Activated naive CD4-positive, alpha-beta T cell (primary cell): ENCODE data around the gene LIPG.
"Not testable (repeated sequence)": the region's sequence is repeated elsewhere in the genome, so short reads cannot be mapped to it uniquely, and the experiment has no call there.

Experiments
- DNase-seq, 4 experiments: peaks; one replicate each; lab custom pipeline; 2025; lab: John Stamatoyannopoulos, UW

The LIPG gene

DNA sequence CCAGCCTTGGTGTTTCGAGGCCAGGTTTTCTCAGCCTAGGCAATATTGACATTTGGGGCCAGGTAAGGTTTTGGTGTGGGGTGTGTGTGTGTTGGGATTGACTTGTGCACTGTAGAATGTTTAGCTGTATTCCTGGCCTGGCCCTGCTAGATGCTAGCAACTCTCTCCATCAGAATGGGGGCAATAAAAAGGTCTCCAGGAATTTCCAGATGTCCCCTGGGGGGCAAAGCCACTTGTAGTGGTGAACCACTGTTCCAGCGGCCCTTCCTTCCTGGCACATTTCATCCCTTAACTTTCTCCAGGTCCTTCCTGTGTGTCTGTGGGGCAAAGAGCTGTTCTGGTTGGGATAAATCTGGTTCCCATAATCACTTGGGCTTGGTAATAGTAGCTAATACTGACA is 12.0 kb downstream of the LIPG start:
- DNase-seq = no peak

DNA sequence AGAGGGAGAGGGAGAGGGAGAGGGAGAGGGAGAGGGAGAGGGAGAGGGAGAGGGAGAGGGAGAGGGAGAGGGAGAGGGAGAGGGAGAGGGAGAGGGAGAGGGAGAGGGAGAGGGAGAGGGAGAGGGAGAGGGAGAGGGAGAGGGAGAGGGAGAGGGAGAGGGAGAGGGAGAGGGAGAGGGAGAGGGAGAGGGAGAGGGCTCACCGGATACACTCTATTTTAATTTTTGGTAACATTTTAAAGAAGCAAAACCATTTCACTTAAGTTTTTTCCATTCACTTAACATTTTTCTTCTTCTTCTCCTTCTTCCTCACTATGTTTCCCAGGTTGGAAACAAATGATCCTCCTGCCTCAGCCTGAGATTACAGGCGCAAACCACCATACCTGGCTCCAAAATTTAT is 17.2 kb downstream of the LIPG start:
- not testable (repeated sequence) for DNase-seq

DNA sequence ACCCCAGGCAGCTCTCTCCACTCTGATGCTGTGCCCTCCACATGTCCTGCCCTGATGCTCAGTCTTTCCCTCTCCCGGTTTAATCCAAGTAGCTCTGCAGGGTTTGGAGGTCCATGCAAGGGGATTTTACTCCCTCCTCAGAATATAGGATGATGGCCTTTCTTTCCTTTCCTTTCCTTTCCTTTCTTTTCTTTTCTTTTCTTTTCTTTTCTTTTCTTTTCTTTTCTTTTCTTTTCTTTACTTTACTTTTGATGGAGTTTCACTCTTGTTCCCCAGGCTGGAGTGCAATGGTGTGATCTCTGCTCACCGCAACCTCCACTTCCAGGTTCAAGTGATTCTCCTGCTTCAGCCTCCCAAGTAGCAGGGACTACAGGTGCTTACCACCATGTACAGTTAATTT is 17.7 kb downstream of the LIPG start:
- DNase-seq = not testable (repeated sequence)

DNA sequence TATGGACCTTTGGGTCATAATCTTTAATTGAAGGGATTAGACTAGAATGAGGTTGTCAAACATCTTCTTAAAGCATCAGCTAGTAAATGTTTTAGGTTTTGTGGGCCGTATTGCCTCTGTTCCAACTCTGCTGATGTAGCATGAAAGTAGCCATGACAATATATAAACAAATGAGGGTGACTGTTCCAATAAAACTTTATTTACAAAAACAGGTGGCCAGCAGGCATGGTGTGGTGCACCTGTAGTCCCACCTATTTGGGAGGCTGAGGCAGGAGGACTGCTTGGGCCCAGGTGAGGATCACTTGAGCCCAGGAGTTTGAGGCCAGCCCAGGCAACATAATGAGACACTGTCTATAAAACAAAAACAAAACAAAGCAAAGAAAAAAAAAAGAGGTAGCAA is 18.4 kb downstream of the LIPG start:
- DNase-seq = no peak

DNA sequence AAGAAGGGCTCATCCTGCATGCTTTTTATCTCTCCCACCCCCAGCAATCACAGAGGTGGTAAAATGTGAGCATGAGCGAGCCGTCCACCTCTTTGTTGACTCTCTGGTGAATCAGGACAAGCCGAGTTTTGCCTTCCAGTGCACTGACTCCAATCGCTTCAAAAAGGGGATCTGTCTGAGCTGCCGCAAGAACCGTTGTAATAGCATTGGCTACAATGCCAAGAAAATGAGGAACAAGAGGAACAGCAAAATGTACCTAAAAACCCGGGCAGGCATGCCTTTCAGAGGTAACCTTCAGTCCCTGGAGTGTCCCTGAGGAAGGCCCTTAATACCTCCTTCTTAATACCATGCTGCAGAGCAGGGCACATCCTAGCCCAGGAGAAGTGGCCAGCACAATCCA is 19.5 kb downstream of the LIPG start:
- no peak for DNase-seq

DNA sequence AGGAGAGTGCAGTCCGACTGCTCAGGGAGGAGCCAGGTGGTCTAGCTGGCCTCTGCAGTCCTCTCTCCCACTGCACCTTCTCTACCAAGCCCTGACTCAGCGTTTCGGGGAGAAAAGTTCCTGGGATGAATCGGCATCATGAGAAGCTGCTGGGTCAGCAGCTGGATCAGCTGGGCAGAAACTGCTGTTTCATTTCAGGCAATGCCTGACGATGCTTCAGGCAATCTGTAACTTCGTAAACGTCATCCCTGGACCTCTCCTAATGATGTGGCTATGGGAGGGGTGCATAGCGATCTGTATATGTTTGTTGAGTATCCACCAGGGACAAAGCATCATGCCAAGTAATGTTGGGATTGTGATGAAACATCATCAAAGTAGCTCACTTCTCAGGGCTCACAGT is 20.7 kb downstream of the LIPG start:
- no peak for DNase-seq

DNA sequence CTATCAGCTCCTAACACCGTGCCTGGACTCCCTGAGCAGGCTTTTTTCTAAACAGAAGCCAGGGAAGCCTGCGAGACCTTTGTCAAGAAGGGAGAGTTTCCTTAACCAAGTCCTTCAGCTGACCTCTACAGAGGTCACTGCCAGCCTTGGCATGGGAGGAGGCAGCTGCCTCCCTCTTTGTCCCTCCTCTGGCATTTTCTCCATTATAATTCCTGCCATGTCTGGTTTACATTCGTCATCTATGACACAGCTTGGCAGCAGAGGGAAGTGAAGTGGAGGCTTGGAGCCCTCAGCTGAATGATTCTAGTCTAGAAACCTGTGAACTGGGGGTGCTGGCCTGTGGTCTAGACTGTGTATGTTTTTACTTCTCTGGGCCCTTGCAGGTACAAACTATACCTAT is 22.5 kb downstream of the LIPG start:
- no peak for DNase-seq

DNA sequence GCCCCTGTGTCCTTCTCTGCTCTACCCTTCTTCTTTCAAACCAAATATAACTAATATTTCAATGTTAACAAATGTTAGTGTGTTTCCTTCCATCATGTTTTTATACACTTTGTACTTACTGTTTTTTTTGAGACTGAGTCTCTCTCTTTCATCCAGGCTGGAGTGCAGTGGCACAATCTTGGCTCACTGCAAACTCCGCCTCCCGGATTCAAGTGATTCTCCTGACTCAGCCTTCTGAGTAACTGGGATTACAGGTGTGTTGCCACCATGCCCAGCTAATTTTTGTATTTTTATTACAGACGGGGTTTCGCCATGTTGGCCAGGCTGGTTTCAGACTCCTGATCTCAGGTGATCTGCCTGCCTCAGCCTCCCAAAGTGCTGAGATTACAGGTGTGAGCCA is 23.1 kb downstream of the LIPG start:
- DNase-seq = not testable (repeated sequence)

DNA sequence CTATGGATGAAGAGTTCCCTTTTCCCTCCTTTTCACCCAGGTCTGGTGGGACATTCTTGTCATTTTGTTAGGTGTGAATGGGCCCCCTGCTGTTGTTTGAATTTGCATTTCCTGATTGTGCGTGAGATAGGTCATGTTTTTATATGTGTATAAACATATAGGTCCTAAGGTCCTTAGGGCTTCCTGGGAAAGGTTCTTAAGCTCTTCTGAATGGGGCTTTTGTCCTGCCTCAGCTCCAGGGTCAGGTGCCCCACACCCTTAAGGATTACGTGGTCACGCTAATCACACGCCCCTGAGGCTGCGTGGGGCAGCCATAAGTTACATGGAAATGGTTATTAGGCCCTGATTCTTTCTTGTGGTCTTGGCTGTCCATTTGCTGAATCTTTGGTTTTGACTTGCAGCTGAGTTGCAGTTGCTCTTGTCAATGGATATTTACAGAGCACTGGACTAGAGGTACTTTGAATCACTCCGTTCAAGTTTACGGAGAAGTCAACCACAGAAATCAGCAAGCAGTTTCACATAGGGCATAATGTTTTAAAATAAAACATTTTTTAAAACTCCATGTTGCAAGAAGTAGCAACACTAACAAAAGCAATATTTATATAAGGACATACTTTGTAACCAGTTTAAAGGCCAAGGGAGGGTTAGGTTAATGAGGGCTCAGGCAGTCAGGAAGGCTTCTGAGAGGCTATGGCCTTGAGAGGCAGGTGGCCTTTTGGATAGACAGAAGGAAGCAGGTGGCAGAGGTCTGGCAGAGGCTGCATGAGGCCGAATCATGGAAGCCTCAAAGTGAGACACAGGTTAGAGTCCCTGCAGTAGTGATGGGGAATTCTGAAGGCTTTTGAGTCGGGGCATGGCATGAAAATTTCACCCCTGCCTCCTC is 24.2 kb downstream of the LIPG start:
- DNase-seq = no peak

DNA sequence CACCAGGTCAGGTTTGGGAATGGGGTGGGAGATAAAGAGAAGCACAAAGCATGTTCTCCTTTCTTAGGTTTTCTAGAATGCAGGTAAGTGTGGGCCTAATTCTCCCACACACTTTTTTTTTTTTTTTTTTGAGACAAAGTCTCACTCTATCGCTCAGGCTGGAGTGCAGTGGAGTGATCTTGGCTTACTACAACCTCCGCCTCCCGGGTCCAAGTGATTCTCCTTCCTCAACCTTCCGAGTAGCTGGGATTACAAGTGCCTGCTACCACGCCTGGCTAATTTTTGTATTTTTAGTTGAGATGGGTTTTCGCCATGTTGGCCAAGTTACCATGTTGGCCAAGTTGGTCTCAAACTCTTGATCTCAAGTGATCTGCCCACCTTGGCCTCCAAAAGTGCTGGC is 26.3 kb downstream of the LIPG start:
- no peak for DNase-seq

DNA sequence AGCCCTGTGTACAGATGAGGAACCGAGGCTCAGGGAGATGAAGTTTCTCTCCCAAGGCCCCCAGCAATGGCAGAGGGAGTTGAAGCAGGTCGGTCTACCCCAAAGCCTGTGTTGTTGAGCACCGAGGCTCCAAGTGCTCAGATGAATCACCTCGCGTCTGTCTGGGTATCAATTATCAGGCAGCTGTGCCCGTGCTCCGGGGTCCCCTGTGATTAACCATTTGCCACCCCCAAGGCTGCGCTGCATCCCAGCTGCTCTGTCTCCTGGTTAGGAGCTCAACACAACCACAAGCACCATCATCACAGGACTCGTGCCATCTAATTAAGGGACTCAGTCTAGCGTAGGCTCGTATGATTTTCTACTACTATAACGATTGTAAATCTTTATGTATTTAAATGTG is 27.1 kb downstream of the LIPG start:
- DNase-seq = no peak

DNA sequence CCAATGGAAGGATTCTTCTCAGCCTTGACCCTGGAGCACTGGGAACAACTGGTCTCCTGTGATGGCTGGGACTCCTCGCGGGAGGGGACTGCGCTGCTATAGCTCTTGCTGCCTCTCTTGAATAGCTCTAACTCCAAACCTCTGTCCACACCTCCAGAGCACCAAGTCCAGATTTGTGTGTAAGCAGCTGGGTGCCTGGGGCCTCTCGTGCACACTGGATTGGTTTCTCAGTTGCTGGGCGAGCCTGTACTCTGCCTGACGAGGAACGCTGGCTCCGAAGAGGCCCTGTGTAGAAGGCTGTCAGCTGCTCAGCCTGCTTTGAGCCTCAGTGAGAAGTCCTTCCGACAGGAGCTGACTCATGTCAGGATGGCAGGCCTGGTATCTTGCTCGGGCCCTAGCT is 28.8 kb downstream of the LIPG start:
- DNase-seq = no peak

DNA sequence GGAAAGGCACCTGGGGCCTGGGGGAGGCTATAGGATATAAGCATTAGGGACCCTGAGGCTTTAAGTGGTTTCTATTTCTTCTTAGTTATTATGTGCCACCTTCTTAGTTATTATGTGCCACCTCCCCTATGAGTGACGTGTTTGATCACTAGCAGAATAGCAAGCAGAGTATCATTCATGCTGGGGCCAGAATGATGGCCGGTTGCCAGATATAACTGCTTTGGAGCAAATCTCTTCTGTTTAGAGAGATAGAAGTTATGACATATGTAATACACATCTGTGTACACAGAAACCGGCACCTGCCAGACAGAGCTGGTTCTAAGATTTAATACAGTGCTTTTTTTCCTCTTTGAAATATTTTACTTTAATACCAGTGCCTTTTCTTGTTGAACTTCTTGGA is 29.4 kb downstream of the LIPG start:
- DNase-seq = no peak

DNA sequence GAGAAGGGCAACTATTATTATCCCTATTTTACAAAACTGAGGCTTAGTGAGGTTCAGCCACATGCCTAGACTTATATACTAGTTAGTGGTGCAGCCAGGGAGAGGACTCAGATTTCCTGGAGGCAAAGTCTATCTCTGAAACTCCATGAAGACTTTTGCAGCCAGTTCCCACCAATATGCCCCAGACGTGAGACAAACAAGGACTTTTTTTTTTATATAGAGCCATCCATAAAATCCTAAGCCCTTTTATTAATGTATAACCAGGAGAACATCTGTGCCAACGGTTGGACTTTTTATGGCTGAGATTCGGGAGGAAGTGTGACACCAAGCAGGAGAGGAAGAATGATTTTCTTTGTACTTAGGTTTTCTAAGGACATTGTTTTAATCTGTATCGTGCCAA is 29.9 kb downstream of the LIPG start:
- no peak for DNase-seq

DNA sequence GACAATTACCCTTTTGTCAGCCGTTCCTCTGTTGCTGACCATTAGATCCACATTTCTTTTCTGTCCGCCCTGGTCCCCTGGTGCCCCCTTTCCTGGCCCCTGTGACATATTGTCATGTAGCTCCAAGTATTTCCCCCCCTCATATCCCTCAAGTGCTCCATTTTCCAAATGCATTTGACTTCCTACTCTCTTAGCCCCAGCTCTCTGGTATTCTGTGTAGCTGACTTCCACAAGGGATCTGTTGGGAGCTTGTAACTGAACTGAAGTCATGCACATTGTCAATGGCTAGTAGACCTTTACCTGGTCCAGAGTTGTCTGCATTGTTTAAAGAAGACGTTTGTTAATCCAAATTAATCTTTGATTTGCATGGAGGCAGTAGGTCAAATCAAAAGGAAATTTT is 34.8 kb downstream of the LIPG start:
- DNase-seq = no peak

DNA sequence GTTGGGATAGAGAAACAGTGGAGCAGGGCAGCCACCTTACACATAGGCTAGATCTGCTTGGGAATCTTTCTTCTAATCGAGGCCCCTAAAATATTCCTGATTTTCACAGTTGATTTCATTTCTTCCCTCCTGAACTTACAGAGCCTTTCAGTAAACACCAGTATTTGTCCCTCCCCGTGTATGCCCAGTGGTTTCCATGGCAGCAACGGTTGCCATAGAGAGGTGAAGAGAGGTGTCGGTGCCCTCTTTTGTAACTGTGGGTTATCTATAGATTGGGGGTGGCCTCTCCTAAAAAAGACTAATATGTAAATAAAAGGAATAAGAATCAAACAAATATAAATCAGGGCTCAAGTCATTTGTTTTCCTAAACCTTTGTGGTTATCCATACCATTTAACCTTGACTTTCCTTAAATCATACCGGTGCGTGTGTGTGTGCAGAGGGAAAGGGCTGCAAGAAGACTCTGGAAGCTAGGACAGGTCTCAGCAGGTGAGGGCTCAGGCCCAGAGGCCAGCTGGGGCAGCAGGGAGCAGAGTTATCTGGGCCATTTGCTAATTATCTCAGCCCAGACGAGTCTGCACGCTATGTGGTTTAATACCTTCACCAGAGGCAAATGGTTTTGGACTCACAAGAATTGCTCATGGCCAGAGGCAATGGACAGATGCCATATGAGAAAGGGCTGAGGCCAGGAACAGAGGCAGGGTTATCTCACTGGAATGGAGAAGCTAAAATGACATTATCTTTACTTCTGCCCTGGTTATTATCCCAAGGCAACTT is 35.5 kb downstream of the LIPG start:
- no peak for DNase-seq

DNA sequence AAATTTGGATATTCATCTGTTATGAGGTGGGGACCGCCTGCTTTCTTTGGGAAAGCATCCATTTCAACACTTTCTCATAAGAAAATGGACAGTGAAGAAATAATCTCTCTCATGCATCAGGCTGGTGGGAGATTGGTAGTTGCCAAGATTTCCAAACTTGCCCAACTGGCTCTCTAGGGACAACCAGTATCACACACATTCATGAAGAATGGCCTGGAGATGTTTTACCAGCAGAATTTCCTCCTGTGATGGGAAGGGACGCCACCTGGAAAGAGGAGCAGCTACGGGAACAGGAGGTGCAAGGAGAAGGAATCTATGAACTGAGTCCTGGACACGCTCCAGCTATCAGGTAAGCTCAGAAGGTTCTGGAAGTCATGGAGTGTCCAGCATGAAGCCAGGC is 39.4 kb downstream of the LIPG start:
- no peak for DNase-seq

DNA sequence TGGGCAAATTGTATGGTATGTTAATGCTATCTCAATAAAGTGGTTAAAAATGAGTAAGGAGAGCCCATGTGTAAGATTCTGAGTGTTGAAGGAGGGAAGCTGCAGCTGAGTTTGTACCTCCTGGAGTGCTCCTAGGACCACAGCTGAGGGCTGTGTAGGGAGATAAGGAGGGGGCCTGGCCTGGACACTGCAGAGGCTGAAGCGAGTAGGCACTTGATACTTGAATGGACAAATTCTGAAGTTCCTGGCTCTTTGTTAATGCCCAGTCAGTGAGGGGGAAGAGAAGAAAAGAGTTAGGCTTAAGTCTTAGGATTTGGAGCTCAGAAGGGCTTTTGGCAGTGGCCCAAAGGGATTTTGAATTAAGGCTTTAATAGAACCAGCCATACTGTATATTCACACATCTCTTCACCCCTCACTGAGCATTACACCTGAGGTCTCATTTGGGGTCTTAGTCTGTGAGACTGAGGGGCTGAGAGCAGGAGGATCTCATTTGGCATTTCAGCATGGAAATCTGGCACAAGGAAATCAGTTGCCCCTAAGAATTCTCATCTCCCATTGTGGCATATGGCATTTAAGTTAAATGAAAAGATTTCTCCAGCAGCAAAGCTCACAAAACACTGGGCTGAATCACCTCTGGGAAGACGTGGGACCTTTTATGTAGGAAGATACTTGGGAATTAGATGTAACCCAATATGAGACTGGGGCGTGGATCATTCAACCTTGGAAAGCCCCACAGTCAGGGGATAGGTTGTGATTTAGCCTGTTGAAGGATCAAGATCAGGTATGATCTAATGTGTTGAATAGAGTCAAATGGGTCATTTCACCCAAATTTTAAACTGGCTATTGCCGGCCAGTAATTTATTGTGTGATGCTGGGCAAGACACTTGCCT is 46.8 kb downstream of the LIPG start:
- DNase-seq = no peak

DNA sequence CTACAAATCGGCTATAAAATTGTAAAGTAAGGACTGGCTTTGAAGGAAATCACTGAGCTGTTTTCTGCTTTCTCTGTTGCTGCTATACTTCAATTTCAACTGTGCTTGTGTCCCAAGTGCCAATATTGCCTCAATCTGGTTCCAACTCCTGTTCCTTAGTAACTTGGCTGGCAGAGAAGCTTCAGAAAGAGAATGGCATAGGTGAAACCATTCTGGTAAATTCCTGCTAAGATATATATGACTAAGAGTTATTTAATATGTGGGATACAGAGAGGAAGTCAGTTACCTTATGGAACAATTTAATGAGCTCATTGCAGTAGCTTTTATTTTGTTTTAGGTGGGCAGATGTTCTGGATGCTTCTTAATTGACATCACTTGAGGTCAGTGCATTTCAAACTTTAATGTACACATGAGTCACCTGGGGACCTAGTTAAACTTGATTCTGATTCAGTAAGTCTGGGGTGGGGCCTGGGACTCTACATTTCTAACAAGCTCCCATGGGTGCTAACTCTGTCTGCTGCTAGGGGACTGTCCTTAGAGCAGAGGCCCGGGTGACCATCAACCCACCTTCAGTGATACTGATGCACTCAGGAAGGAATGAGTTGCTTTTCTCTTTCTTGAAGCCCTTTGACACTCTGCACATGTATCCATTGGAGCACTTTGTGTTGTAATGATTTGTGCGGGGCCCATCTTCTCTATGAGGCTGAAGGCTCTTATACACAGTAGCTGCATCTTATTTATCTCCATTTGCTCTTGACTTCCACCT is 47.6 kb downstream of the LIPG start:
- no peak for DNase-seq

DNA sequence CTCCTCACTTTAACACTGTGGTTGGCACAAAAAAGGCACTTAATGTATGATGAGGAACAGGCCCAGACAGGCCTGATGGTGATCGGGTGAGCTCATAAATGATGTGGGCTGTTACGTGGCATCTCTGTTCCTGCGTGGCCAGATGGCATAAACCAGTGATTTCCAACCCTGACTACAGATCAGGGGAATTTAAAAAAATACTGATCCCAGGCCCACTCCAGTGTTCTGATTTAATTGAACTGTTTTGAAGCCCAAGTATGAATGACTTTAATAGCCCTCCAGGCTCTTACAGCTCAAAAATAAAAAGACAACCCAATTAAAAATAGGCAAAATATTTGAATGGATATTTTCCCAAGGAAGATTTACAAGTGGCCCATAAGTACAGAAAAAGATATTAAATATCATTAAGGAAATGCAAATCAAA is 48.2 kb downstream of the LIPG start:
- DNase-seq = no peak

DNA sequence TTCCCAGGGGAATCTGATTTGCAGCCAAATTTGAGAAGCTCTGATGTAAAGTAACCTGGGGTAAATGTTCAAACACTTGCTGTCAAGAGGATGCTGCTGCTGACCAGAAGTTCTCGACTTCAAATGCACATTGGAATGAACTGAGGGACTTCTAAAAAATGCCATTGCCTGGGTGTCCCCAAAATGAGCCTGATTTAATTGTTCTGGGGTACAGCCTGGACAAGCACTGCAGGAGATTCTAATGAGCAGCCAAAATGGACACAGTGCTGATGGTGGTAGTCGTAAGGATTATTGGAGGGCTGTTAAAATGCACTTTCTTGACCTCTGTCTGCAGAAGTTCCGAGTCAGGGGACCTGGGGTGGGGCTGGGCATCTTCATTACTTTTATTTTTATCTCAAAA is 49.5 kb downstream of the LIPG start:
- no peak for DNase-seq
